Measurements from ENCODE around the gene SPCS3.

DNA sequence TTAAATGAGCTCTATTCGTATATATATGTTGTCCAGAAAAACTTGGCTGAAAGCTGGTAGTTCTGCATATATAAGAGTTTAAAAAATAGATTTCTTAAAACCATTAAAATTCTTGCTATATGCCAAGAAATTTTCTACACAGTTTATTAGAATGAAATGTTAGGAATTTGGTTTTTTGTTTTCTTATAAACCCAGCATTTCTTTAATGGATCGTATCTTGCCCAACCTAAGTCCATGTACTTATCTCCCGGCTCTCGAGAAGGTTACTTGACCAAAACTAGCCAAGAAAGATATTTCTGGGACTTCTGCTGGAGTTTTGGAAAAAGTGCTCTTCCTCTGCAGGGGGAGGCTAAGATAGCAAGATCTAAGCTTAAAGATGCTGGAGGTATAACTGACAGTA is 46.0 kb upstream of the SPCS3 start:
- TF ChIP-seq POLR2AphosphoS5 (IDR thresholded peaks at IDR 0.05) (no peak), POLR2A (IDR thresholded peaks at IDR 0.05) (no peak)
- TF ChIP-seq, protein P1, sequence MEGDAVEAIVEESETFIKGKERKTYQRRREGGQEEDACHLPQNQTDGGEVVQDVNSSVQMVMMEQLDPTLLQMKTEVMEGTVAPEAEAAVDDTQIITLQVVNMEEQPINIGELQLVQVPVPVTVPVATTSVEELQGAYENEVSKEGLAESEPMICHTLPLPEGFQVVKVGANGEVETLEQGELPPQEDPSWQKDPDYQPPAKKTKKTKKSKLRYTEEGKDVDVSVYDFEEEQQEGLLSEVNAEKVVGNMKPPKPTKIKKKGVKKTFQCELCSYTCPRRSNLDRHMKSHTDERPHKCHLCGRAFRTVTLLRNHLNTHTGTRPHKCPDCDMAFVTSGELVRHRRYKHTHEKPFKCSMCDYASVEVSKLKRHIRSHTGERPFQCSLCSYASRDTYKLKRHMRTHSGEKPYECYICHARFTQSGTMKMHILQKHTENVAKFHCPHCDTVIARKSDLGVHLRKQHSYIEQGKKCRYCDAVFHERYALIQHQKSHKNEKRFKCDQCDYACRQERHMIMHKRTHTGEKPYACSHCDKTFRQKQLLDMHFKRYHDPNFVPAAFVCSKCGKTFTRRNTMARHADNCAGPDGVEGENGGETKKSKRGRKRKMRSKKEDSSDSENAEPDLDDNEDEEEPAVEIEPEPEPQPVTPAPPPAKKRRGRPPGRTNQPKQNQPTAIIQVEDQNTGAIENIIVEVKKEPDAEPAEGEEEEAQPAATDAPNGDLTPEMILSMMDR (IDR thresholded peaks at IDR 0.05 in 8 of 11, conservative IDR thresholded peaks at IDR 0.05 in 3 of 11), result no peak
